Mesendoderm (in vitro differentiated cells): ENCODE data around the gene TNFAIP8L2. TPM values are rescaled to one million over a fixed set of nuclear protein-coding genes. Genes with fewer than 3 reads are reported as not detected.

Experiments used
- DNase-seq: peaks from one replicate; pipeline ENCODE4 v3.0.0; 2013
- H2AK5ac ChIP-seq: 2 replicates; pipeline ENCODE4 v1.6.1; 2013; ENCODE audit warnings: low read length, inconsistent platforms
- H2BK120ac ChIP-seq: 2 replicates; pipeline ENCODE4 v1.6.1; 2013; ENCODE audit warnings: low read depth, mild to moderate bottlenecking, low read length, moderate library complexity, mixed read lengths
- H2BK15ac ChIP-seq: replicated peaks from 2 replicates; pipeline ENCODE4 v1.6.1; 2013; ENCODE audit warnings: low read depth, mild to moderate bottlenecking, moderate library complexity
- H2BK5ac ChIP-seq: 2 replicates; pipeline ENCODE4 v1.6.1; 2013; ENCODE audit warnings: low read length, inconsistent platforms
- H3K18ac ChIP-seq: 2 replicates; pipeline ENCODE4 v1.6.1; 2013; ENCODE audit warnings: mild to moderate bottlenecking, low read length, mixed read lengths
- H3K23ac ChIP-seq: one replicate; pipeline ENCODE4 v1.6.1; 2013; ENCODE audit warnings: low read length
- H3K27ac ChIP-seq: 2 replicates; pipeline ENCODE4 v1.5.1; 2013; ENCODE audit warnings: low read depth, mild to moderate bottlenecking, inconsistent platforms, low read length, moderate library complexity
- H3K27me3 ChIP-seq: 2 replicates; pipeline ENCODE4 v1.6.1; 2013; ENCODE audit warnings: low read length, control low read depth, mild to moderate bottlenecking, inconsistent platforms; ENCODE audit not compliant: insufficient read depth, poor library complexity
- H3K36me3 ChIP-seq: 2 replicates; pipeline ENCODE4 v1.6.1; 2013; ENCODE audit warnings: low read length, inconsistent platforms; ENCODE audit not compliant: control insufficient read depth, insufficient read depth
- H3K4ac ChIP-seq: one replicate; pipeline ENCODE4 v1.6.1; 2013; ENCODE audit warnings: low read depth, mild to moderate bottlenecking, low read length, moderate library complexity
- H3K4me1 ChIP-seq: 2 replicates; pipeline ENCODE4 v1.6.1; 2013; ENCODE audit warnings: low read depth, low read length, inconsistent platforms; ENCODE audit not compliant: control insufficient read depth
- H3K4me2 ChIP-seq: 2 replicates; pipeline ENCODE4 v1.6.1; 2013; ENCODE audit warnings: low read length
- H3K4me3 ChIP-seq: 2 replicates; pipeline ENCODE4 v1.5.1; 2013; ENCODE audit warnings: mild to moderate bottlenecking, low read length
- H3K56ac ChIP-seq: one replicate; pipeline ENCODE4 v1.6.1; 2013; ENCODE audit warnings: low read length
- H3K79me1 ChIP-seq: 2 replicates; pipeline ENCODE4 v1.6.1; 2013; ENCODE audit warnings: low read length, inconsistent platforms
- H3K79me2 ChIP-seq: 2 replicates; pipeline ENCODE4 v1.6.1; 2013; ENCODE audit warnings: mild to moderate bottlenecking, low read length; ENCODE audit not compliant: control insufficient read depth, insufficient read depth
- H3K9ac ChIP-seq: 2 replicates; pipeline ENCODE4 v1.6.1; 2013; ENCODE audit warnings: low read length, inconsistent platforms
- H4K5ac ChIP-seq: one replicate; pipeline ENCODE4 v1.6.1; 2013; ENCODE audit warnings: low read length
- H4K8ac ChIP-seq: one replicate; pipeline ENCODE4 v1.6.1; 2013; ENCODE audit warnings: low read depth, mild to moderate bottlenecking, control low read depth, low read length, moderate library complexity
- WGBS: extraction: QIAGEN DNeasy Blood & Tissue Kit; methylation state at CpG from one replicate; pipeline ENCODE4 v1.1.7; 2013; ENCODE audit warnings: low lambda C conversion rate, missing lambda C conversion rate; ENCODE audit not compliant: insufficient coverage; ENCODE audit errors: extremely low coverage; 5-methylcytosine and 5-hydroxymethylcytosine counted together
- polyA plus RNA-seq, 2 experiments: library from polyadenylated mRNA; stranded (reverse); fragments of 200-250 nt; gene quantifications; one replicate each; pipeline ENCODE4 v1.2.3, GENCODE V29; 2013

The TNFAIP8L2 gene
- polyA plus RNA-seq (2013, experiment 1 of 2): 0.06 TPM
- 0.03 TPM for polyA plus RNA-seq (2013, experiment 2 of 2)

- WGBS: no CpG with 5 or more reads among the region's 4 CpGs
- Histone ChIP-seq H2BK120ac (no peak within 1 kb of the TSS), H3K4me1 (no peaks in the 10 kb centered on the region), H4K8ac (no peak within 1 kb of the TSS), H2BK5ac (no peak within 1 kb of the TSS), H3K79me2 (no peaks in the 10 kb centered on the region), H2BK15ac (no peak within 1 kb of the TSS), H3K56ac (no peak within 1 kb of the TSS), H3K36me3 (no peaks in the 10 kb centered on the region), H3K4me3 (no peak within 1 kb of the TSS), H3K27me3 (no peaks in the 10 kb centered on the region), H3K4ac (no peak within 1 kb of the TSS), H3K23ac (no peak within 1 kb of the TSS), H3K4me2 (no peak within 1 kb of the TSS), H3K18ac (no peak within 1 kb of the TSS), H3K27ac (no peak within 1 kb of the TSS), H2AK5ac (no peak within 1 kb of the TSS), H3K9ac (no peak within 1 kb of the TSS), H4K5ac (no peak within 1 kb of the TSS), H3K79me1 (no peaks in the 10 kb centered on the region)
- peak; percentile 8 for DNase-seq
Measured at GRCh38 chr1:151156515-151156819, at the start of gene TNFAIP8L2. TNFAIP8L2 (plus strand) TSS chr1:151156649; CDS start chr1:151158698, 2,049 bp downstream.

- Histone ChIP-seq H3K4ac (no peak overlapping the region), H4K5ac (no peak overlapping the region), H3K23ac (no peak overlapping the region), H3K56ac (no peak overlapping the region), H3K79me2 (no peaks in the 10 kb centered on the region), H2AK5ac (no peak overlapping the region), H3K27ac (no peak overlapping the region), H2BK15ac (no peak overlapping the region), H3K27me3 (no peaks in the 10 kb centered on the region), H3K18ac (no peak overlapping the region), H3K9ac (no peak overlapping the region), H3K79me1 (no peaks in the 10 kb centered on the region), H4K8ac (no peak overlapping the region), H3K4me3 (no peak overlapping the region), H3K4me2 (no peak overlapping the region), H3K36me3 (no peaks in the 10 kb centered on the region), H3K4me1 (no peaks in the 10 kb centered on the region), H2BK120ac (no peak overlapping the region), H2BK5ac (no peak overlapping the region)
- DNase-seq: no peak
- WGBS: no CpG with 5 or more reads among the region's 2 CpGs
Measured at GRCh38 chr1:151106894-151107293, 49.6 kb upstream of the TNFAIP8L2 start.

GRCh38 chr1:151108331-151108730 lies 48.1 kb upstream of the TNFAIP8L2 start:
- no peak overlapping the region for H3K23ac ChIP-seq
- no peaks in the 10 kb centered on the region for H3K79me1 ChIP-seq
- WGBS: no CpG with 5 or more reads among the region's 5 CpGs
- H3K27me3 ChIP-seq: no peaks in the 10 kb centered on the region
- H4K8ac ChIP-seq: no peak overlapping the region
- H3K18ac ChIP-seq: no peak overlapping the region
- no peak overlapping the region for H2BK15ac ChIP-seq
- H3K79me2 ChIP-seq: no peaks in the 10 kb centered on the region
- H3K4me2 ChIP-seq: no peak overlapping the region
- H3K36me3 ChIP-seq: no peaks in the 10 kb centered on the region
- DNase-seq: no peak
- no peak overlapping the region for H3K27ac ChIP-seq
- H3K4me1 ChIP-seq: no peaks in the 10 kb centered on the region
- H3K4me3 ChIP-seq: no peak overlapping the region
- no peak overlapping the region for H3K4ac ChIP-seq
- no peak overlapping the region for H4K5ac ChIP-seq
- no peak overlapping the region for H2BK5ac ChIP-seq
- H2AK5ac ChIP-seq: no peak overlapping the region
- H3K56ac ChIP-seq: no peak overlapping the region
- H3K9ac ChIP-seq: no peak overlapping the region
- H2BK120ac ChIP-seq: no peak overlapping the region

GRCh38 chr1:151113877-151114276 lies 42.6 kb upstream of the TNFAIP8L2 start:
- Histone ChIP-seq H4K5ac (no peak overlapping the region), H3K23ac (no peak overlapping the region), H2BK15ac (no peak overlapping the region), H2BK120ac (no peak overlapping the region), H3K36me3 (no peaks in the 10 kb centered on the region), H3K4me1 (no peaks in the 10 kb centered on the region), H3K9ac (no peak overlapping the region), H3K18ac (no peak overlapping the region), H2AK5ac (no peak overlapping the region), H3K27me3 (no peaks in the 10 kb centered on the region), H3K4me3 (no peak overlapping the region), H4K8ac (no peak overlapping the region), H3K79me1 (no peaks in the 10 kb centered on the region), H3K27ac (no peak overlapping the region), H3K4me2 (no peak overlapping the region), H2BK5ac (no peak overlapping the region), H3K79me2 (no peaks in the 10 kb centered on the region), H3K56ac (no peak overlapping the region), H3K4ac (no peak overlapping the region)
- DNase-seq: no peak
- no CpG with 5 or more reads among the region's 5 CpGs for WGBS

GRCh38 chr1:151124763-151125403 lies 31.6 kb upstream of the TNFAIP8L2 start:
- Histone ChIP-seq H3K79me1 (no peaks in the 10 kb centered on the region), H3K4me1 (peaks cover 2% of the 10 kb centered on the region), H3K79me2 (no peaks in the 10 kb centered on the region), H2BK120ac (no peak overlapping the region), H3K56ac (peak overlapping the region; percentile 25), H2BK15ac (no peak overlapping the region), H3K23ac (no peak overlapping the region), H3K18ac (no peak overlapping the region), H3K9ac (no peak overlapping the region), H3K4me3 (no peak overlapping the region), H4K5ac (no peak overlapping the region), H2AK5ac (no peak overlapping the region), H3K4me2 (no peak overlapping the region), H3K27me3 (no peaks in the 10 kb centered on the region), H3K36me3 (no peaks in the 10 kb centered on the region), H2BK5ac (no peak overlapping the region), H3K4ac (no peak overlapping the region), H3K27ac (no peak overlapping the region), H4K8ac (no peak overlapping the region)
- WGBS: no CpG with 5 or more reads among the region's 5 CpGs
- peak; percentile 57 for DNase-seq

- Histone ChIP-seq H3K18ac (no peak overlapping the region), H4K8ac (no peak overlapping the region), H3K27ac (no peak overlapping the region), H3K36me3 (no peaks in the 10 kb centered on the region), H4K5ac (no peak overlapping the region), H2BK15ac (no peak overlapping the region), H3K79me1 (no peaks in the 10 kb centered on the region), H3K79me2 (no peaks in the 10 kb centered on the region), H2BK120ac (no peak overlapping the region), H3K4me2 (no peak overlapping the region), H3K4me1 (peaks cover 2% of the 10 kb centered on the region), H3K23ac (no peak overlapping the region), H3K27me3 (no peaks in the 10 kb centered on the region), H2BK5ac (no peak overlapping the region), H3K56ac (no peak overlapping the region), H2AK5ac (no peak overlapping the region), H3K4me3 (no peak overlapping the region), H3K4ac (no peak overlapping the region), H3K9ac (no peak overlapping the region)
- no CpG with 5 or more reads among the region's 6 CpGs for WGBS
- peak; percentile 34 for DNase-seq
Measured at GRCh38 chr1:151128800-151129199, 27.6 kb upstream of the TNFAIP8L2 start.
